Measurements from ENCODE around the gene PCGF3. TPM values are rescaled to one million over a fixed set of nuclear protein-coding genes. Genes with fewer than 3 reads are reported as not detected.

The PCGF3 gene
- total RNA-seq, 4 donors from 2014 or later: 14.5 to 31.9 (median 21.6) TPM

DNA sequence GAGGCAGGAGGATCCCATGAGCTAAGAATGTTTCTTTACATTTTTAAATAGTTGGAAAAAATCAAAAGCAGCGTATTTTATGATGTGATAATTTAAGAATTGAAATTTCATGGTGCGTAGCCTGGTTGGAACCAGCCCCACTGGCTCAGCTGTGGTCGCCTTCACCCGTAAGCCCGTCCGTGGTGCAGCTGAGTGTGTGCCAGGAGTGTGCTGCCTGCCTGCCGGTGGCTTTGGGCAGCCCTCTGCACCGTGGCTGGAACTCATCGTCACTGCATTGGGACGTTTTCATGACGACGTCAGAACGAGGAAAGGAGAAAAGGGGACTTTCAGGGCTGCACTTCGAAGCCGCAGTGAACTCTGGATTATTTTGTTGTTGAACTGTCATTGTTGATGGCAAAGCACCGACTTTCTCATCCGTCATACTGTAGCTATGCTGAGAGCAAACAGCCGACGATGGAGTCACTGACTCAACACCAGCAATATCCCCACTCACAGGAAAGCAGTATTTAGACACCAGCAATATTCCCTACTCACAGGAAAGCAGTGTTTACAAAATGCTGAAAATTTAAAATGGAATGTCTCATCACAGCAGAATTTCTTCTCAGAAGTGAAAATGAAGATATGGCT is 35.1 kb downstream of the PCGF3 start:
- in situ Hi-C loops (cut with MboI; ENCODE audit: low sequenced_read_pairs in 4 of 4): no loop called here
- intact Hi-C loops (cut with DNase I; ENCODE audit: low total_unique reads): no loop called here
- no peak for DNase-seq

GRCh38 chr4:742096-742741 is 36.6 kb downstream of the PCGF3 start:
- TF ChIP-seq, protein P1, sequence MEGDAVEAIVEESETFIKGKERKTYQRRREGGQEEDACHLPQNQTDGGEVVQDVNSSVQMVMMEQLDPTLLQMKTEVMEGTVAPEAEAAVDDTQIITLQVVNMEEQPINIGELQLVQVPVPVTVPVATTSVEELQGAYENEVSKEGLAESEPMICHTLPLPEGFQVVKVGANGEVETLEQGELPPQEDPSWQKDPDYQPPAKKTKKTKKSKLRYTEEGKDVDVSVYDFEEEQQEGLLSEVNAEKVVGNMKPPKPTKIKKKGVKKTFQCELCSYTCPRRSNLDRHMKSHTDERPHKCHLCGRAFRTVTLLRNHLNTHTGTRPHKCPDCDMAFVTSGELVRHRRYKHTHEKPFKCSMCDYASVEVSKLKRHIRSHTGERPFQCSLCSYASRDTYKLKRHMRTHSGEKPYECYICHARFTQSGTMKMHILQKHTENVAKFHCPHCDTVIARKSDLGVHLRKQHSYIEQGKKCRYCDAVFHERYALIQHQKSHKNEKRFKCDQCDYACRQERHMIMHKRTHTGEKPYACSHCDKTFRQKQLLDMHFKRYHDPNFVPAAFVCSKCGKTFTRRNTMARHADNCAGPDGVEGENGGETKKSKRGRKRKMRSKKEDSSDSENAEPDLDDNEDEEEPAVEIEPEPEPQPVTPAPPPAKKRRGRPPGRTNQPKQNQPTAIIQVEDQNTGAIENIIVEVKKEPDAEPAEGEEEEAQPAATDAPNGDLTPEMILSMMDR (IDR thresholded peaks at IDR 0.05 in 4 of 5, conservative IDR thresholded peaks at IDR 0.05 in 1 of 5): no peak
- TF ChIP-seq POLR2A (IDR thresholded peaks at IDR 0.05): no peak
- no peak overlapping the region for H3K27ac ChIP-seq
- in situ Hi-C loops (cut with MboI; ENCODE audit: low sequenced_read_pairs in 4 of 4): no loop called here
- no peaks in the 10 kb centered on the region for H3K9me3 ChIP-seq
- peaks cover 0 to 16% of the 10 kb centered on the region in 2 donors for H3K36me3 ChIP-seq
- H3K4me1 ChIP-seq: no peaks in the 10 kb centered on the region
- ATAC-seq (peak in 1 of 2 donors; percentile 4), DNase-seq (no peak)
- H3K27me3 ChIP-seq: no peaks in the 10 kb centered on the region
- no peak overlapping the region for H3K4me3 ChIP-seq
- intact Hi-C loops (cut with DNase I; ENCODE audit: low total_unique reads): no loop called here

More for the DNA sequence above, 35.1 kb downstream of the PCGF3 start:
- Histone ChIP-seq H3K4me3 (no peak overlapping the region), H3K9me3 (no peaks in the 10 kb centered on the region), H3K27me3 (no peaks in the 10 kb centered on the region), H3K27ac (no peak overlapping the region), H3K4me1 (no peaks in the 10 kb centered on the region), H3K36me3 (peaks cover 0 to 22% of the 10 kb centered on the region in 2 donors)
- TF ChIP-seq POLR2A (IDR thresholded peaks at IDR 0.05): no peak
- no peak for ATAC-seq

DNA sequence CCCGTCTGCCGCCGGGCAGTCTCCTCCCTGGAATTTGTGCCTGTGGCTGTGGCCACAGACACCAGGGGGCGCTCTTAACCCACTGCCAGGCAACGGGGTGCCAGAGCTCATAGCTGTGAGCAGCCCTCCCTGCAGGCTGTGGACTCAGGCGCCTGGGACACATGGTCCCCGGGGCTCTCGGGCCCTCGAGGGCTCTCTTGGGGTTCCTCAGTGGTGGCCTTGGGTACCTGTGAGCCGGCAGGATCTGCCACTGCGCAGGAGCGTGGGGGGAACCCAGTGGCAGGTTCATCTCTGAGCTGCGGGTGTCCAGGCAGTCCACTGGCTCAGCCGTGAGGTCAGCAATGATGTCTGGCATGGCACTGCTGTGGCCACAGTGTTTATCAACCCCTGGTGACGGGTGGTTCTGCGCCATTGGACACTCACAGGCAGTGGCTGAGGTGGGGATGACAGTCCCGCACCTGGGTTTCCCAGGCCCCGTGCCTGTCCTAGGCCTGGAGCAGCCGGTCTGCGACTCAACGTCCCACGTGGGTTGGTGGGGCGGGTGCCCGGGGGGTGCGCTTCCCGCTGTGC is 37.2 kb downstream of the PCGF3 start:
- Histone ChIP-seq H3K36me3 (peaks cover 0 to 10% of the 10 kb centered on the region in 2 donors), H3K27ac (no peak overlapping the region), H3K4me1 (no peaks in the 10 kb centered on the region), H3K4me3 (no peak overlapping the region), H3K9me3 (no peaks in the 10 kb centered on the region), H3K27me3 (no peaks in the 10 kb centered on the region)
- TF ChIP-seq, protein P1 (IDR thresholded peaks at IDR 0.05 in 4 of 5, conservative IDR thresholded peaks at IDR 0.05 in 1 of 5): peak; percentile 64 to 92 (median 84)
- no peak for TF ChIP-seq POLR2A (IDR thresholded peaks at IDR 0.05)
- intact Hi-C loops (cut with DNase I; ENCODE audit: low total_unique reads) (no loop called here), in situ Hi-C loops (cut with MboI; ENCODE audit: low sequenced_read_pairs in 4 of 4) (no loop called here)
- ATAC-seq: peak; percentile 69 to 84
- peak; percentile 18 to 48 for DNase-seq

DNA sequence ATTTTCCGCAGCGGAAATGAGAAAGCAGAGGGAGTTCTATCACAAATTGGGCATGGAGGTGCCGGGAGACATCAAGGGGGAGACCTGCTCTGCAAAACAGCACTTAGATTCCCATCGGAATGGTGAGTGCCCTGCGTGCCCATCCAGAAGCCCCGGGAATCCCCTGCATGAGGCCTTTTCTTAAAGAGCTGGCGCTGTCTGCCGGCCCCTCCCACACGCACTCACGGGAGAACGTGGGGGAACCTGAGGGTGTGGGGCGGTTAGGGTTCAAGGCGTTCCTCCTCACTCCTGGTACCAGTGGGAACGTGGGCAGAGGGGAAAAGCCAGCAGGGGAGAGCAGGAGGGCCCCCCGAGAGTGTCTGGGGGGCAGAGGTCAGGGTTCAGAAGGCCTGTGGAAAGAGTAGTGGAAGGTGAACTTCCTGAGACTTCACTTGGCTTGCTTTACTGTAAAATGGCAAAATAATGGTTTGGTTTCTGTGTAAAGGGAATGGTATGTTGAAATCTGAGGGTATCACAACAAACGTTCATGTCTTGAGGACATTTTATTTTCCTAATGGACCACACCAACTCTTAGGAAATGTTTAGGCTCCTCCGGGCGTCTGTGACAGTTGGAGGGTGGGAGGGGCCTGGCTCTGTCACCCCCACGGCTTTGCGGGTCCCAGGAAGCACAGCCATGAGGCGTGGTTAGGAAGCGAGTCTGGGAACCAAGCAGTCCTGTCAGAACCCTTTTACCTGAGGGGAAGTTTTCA is 38.0 kb downstream of the PCGF3 start:
- H3K4me3 ChIP-seq: no peak overlapping the region
- H3K9me3 ChIP-seq: no peaks in the 10 kb centered on the region
- no peaks in the 10 kb centered on the region for H3K27me3 ChIP-seq
- in situ Hi-C loops (cut with MboI; ENCODE audit: low sequenced_read_pairs in 4 of 4) (no loop called here), intact Hi-C loops (cut with DNase I; ENCODE audit: low total_unique reads) (no loop called here)
- no peak for DNase-seq
- no peak overlapping the region for H3K27ac ChIP-seq
- H3K4me1 ChIP-seq: no peaks in the 10 kb centered on the region
- TF ChIP-seq, protein P1 (IDR thresholded peaks at IDR 0.05 in 4 of 5, conservative IDR thresholded peaks at IDR 0.05 in 1 of 5): no peak
- TF ChIP-seq POLR2A (IDR thresholded peaks at IDR 0.05): no peak
- no peak for ATAC-seq
- peaks cover 0 to 4% of the 10 kb centered on the region in 2 donors for H3K36me3 ChIP-seq

Measured in gastrocnemius medialis (tissue), 4 donors.